ENCODE results near the gene EFCC1.

EFCC1 gene

DNA sequence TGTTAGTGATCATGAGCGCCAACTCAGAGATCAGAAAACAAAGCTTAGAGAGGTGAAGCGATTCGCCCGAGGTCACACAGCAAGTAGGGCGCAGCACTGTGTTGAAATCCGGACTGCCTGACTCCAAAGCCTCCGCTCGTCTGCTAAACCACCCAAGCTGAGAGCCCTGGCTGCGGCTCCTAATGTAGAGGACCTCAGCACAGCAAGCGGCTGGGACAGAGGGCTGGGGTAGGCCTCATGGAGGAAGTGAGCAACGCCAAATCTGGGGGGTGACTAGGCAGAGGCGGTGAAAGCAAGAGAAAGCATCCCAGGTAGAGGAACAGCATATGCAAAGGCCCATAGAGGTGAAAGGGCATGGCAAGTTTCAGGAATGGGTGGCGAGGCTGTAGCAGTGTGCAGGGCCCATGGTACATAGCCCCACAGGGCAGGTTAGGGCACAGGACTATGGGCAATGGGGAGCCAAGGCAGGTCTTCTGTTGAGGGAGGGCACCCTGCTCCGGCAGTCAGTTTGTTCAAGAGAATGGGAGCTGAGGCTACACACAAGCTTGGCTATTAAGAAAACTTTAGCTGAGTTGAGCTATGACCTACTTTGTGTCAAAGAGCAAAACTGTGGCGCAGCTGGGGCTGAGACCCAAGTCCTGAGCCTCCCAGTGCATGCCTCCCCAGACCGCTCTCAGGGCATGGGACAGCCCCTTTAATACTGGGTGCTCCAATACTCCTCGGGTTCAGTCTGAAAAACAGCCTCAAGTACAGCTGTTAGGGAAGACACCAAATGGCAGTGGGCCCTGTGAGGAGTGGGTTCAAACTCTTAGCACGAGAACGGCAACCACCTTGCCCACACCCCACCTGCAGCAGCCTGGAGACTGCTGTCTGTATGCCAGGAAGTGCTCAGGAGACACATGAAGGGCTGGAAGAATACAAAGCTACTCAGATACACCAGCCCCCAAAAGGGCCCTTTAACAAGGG lies 6.2 kb upstream of the EFCC1 start:
- no peak for DNase-seq (ENCODE audit: low read depth)

DNA sequence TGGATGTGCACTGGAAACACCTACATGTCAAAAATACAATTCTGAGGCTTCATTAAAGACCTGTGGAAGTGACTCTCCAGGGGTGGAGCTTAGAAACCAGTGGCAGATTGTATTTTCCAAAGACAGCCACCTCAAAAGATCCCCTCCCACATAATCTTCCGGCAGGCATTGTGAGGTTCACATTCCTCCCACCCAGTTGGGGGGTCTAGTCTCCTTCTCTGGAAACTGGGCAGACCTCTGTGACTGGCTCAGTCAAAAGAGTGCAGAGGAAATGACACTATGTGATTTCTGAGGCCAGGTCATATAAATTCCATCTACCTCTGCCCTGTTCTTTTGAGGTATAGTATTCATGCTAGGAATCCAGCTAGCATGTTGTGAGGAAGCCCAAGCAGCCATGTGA lies 5.4 kb upstream of the EFCC1 start:
- DNase-seq (ENCODE audit: low read depth): no peak

DNA sequence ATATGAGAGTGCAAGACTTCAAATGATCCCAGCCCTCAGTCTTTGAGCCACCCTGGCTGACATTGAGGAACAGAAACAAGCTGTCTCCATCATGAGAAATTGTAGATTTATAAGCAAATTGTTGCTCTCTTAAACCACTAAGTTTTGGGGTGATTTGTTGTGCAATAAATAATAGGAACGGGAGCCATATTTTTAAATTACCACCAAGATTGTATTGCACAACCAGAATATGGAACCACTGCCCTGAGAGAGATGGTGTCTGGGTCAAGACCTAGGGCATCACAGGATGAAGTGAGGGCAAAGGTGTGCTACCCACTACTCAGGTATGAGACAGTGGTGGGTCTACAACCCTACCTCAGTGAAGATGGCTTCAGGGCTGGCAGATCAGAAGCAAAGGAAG lies 4.9 kb upstream of the EFCC1 start:
- no peak for DNase-seq (ENCODE audit: low read depth)

DNA sequence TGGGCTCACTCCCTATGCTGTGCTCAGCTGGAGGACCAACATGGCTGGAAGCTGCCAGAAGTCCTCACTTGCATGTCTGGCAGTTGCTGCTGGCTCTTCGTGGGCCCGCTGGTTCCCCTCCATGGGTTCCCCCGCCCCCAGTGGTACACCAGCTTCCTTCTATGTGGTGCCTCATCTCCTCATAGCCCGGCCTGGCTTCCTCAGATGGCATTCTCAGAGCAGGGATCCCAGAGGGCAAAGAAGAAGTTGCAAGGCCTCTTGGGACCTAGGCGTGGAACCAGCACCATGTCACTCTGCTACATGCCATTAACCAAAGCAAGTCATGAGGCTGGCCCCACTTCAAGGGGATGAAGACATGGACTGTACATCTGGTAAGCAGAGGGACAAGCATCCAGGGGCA lies 4.4 kb upstream of the EFCC1 start:
- no peak for DNase-seq (ENCODE audit: low read depth)

GRCh38 chr3:128997486-128998133 lies 3.5 kb upstream of the EFCC1 start:
- DNase-seq (ENCODE audit: low read depth): no peak

GRCh38 chr3:128998561-128998960 lies 2.5 kb upstream of the EFCC1 start:
- DNase-seq (ENCODE audit: low read depth): no peak

- DNase-seq (ENCODE audit: low read depth): no peak
Observed at GRCh38 chr3:128999102-128999501, 2.0 kb upstream of the EFCC1 start.

DNA sequence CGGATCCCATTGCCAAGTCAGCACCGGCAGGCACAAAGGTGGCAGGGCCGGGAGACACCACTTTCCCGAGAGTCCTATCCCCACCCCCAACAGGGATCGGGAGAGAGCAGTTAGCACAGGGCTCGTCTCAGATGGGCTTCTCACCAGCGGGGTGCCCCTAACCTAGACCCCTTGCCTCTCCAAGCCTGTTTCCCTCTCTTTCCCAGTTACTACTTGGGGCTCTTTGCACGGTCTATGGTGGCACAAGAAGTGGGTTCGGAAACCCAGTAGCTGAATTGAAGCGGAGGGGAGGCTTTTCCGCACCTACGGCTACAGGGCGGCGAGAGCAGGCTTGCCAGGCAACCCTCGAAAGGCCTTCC lies 383 bp upstream of the EFCC1 start:
- no peak for DNase-seq (ENCODE audit: low read depth)

DNA sequence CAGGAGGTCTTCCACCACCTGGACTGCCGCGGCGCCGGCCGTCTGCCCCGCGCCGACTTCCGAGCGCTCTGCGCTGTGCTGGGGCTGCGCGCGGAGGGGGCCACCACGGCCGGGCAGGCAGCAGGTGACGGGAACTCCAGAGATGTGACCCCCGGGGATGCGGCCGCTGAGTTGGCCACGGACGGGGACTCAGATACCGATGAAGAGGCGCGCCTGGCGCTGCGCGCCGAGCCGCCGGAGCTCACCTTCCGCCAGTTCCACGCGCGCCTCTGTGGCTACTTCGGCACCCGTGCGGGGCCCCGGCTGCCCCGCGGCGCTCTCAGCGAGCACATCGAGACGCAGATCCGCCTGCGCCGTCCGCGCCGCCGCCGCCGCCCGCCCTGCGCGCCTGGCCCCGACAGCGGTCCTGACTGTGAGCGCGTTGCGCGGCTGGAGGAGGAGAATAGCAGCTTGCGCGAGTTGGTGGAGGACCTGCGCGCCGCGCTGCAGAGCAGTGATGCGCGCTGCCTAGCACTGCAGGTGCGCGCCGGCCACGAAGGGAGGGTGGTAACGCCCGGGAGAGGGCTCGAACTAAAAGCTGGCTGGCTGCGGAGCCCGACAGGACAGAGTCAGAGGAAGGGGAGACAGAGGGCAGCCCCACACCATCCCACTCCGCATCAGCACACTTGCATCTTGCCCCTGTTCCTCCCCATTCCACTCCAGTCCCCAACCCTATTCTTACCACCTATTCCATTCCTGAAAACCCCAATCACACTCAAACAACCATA lies 885 bp downstream of the EFCC1 start:
- no peak for DNase-seq (ENCODE audit: low read depth)

- no peak for DNase-seq (ENCODE audit: low read depth)
Observed at GRCh38 chr3:129002573-129003569, 1.8 kb downstream of the EFCC1 start.

GRCh38 chr3:129003578-129004112 lies 2.5 kb downstream of the EFCC1 start:
- no peak for DNase-seq (ENCODE audit: low read depth)

DNA sequence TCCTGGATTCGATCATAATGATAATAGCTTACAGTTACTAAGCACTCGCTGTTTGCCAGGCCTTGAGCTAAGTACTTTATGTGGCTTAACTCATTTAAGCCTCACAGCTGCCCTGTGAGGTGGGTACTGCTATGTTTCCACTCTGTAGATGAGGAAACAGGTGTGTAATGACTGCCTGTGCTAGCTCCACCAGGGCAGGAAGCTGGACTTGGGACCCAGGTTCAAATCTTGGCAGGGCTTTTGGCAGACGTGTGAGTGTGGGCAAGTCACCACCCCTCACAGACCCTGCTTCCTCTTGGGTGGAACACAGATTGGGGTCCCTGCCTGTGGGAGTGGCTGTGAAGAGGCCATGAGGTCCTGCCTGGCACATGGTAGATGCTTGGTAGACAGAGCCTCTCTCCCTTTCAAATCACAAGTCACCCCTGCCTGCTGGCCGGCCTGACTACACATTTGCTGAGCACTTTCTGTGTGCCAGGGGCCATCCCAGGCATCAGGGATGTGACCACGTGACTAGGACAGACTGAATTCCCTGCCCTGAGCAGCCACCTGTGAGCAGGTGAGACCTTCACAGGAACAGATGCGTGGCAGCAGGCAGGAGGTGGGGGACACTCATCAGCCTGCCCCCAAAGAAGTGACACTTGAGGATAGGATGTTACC lies 3.7 kb downstream of the EFCC1 start:
- no peak for DNase-seq (ENCODE audit: low read depth)

DNA sequence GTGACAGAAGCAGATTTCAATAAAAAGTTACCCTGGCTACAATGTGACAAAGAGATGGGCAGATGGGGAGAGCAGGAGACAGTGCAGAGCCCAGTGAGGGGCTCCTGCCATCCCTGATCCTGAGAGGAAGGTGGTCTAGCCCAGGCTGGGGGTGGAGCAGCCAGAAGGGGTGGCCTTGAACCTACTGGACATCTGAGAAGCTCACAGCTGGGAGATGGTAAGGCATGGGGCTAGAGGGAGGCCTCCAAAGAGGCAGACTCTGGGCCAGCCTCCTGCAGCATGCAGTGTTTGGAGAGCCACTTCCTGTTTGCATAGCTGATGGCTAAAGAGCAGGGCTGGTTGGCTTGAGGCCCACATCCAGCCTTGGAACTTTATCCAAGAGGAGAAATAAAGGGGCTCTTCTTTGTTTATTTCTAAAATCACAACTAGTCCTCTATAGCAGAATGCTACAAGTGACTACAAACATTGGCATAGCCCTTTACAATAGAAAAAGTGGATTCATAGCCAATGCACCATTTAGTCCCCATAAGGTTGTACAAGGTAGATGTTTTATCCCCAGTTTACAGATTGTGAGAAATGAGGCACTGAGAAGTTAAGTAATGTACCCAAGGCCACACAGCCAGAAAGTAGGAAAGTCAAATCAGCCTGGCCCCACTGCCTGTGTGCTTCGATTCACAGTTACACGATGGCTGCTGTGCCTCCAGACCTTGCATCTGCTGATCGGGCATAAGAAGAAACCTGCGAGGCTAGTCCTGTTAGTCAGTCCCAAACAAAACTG lies 4.6 kb downstream of the EFCC1 start:
- DNase-seq (ENCODE audit: low read depth): no peak

- no peak for DNase-seq (ENCODE audit: low read depth)
Observed at GRCh38 chr3:129006864-129007263, 5.8 kb downstream of the EFCC1 start.

GRCh38 chr3:129007792-129008191 lies 6.7 kb downstream of the EFCC1 start:
- DNase-seq (ENCODE audit: low read depth): no peak

DNA sequence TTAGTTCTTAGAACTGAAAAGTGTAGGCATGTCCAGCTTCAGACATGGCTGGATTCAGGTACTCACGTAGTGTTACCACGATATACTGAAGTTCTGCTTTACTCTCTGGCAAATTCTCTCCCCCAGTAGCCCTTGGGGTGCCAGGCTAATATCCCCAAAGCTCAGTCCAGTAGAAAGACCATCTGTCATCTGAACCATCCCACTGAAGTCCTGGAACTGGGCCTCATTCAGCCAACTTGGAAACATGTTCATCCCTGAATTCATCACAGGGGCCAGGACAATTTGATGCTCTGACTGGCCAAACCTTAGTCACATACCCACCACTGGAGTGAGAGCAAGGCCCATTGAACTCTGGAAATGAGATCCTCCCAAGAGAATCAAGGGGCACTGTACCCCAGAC lies 8.2 kb downstream of the EFCC1 start:
- DNase-seq (ENCODE audit: low read depth): no peak

DNA sequence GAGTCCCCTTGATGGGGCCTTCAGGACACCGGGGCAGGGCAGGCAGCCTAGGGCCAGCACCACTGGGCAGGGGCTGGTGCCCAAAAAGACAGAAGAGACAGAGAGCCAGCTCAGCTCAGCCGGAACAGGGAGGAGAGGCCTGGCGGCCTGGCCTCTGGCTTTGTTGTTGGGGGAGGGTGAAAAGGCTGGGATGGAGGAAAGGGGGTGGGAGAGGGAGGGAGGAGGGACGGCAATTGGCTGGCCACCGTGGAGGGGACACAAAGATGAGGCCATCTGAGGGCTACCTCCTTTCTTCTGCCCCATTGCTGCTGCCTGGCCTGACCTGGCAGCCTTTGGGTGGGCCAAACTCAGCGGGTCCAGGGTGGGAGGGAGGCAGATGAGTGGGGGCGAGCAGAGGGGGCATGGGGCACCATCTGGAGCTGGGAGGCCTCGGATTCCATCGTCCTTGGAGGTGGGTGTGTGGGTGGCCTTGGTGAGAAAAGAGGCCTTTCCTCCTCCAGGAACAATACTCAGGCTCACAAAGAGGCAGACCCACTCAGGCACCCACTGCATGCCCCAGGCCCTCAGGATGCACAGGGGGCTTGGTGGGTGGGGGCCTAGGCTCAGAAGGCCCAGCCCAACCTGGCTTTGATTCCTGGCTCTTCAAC lies 9.3 kb downstream of the EFCC1 start:
- no peak for DNase-seq (ENCODE audit: low read depth)

DNA sequence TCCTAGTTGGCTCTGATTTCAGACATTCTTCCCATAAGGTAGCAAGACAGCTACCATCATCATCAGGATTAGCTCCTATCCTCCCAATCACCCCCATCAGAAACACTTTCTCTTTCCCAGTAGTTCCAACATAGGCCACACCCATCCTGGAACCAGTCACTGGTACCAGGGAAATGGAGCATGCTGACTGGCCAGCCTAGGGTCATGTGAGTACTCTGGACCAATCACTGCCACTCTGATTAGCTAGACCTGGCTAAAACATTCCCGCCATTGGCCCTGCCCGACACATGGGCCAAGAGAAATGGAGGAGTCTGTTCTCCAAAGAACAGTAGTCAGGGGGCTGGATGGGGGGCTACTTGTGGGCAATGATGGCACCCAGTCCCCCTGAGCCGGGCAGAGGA lies 12.4 kb downstream of the EFCC1 start:
- no peak for DNase-seq (ENCODE audit: low read depth)

GRCh38 chr3:129014148-129014547 lies 13.0 kb downstream of the EFCC1 start:
- DNase-seq (ENCODE audit: low read depth): no peak

Measured in fibroblast of the conjunctiva (primary cell).